ENCODE measurements around the gene LSM14B. TPM values are rescaled to one million over a fixed set of nuclear protein-coding genes. Genes with fewer than 3 reads are reported as not detected.

LSM14B gene
- total RNA-seq, 1 experiment from 2014 or later: 73.5 TPM

DNA sequence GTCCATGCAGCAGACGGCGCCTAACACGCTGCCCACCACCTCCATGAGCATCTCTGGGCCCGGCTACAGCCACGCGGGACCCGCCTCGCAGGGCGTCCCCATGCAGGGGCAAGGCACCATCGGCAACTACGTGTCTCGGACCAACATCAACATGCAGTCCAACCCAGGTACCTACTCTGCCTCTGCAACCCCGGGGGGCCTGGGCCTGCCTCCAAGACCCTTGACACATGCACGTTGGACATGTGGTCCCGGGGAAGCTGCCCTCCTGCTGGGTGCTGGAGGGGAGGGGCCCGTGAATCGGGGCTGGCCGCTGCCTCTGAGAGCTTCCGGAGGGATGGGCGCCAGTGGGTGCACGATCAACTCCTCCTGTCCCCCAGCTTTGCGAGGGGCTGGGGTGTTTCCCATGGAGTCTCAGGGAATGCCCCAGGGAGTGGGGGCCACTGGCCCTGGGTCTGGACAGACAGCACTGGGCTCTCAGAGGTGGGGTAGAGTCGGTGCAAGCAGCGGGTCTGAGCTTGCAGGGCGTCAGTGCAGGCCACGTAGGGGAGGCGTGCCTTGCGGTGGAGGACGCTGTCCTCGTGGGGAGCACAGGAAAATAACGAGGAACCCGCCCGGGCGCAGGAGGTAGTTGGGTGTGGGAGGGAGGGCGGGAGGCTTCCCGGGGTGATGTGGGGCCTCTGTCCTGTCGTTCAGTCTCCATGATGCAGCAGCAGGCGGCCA is 40.6 kb downstream of the LSM14B start (continued):
- TF ChIP-seq ZNF671 (CRISPR knock-in tag; IDR thresholded peaks at IDR 0.05): no peak

DNA sequence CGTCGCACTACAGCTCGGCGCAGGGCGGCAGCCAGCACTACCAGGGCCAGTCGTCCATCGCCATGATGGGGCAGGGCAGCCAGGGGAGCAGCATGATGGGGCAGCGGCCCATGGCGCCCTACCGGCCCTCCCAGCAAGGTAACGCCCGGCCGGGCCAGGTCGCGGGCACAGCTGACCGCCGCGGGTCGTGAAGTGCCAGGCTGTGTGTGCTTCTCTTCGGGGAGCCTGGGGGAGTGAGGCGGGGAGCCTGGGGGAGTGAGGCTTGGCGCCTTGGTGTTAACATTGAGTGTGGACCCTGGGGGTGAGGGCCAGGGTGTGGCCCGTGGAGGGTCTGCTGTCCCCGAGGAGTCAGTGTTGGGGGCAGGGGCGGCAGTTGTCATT is 41.2 kb downstream of the LSM14B start:
- Mint-ChIP-seq H3K27me3 (ENCODE audit: low read depth) (no peaks in the 10 kb centered on the region), H3K4me3 (no peak overlapping the region), H3K4me1 (no peaks in the 10 kb centered on the region), H3K9me3 (no peaks in the 10 kb centered on the region), H3K27ac (no peak overlapping the region), H3K36me3 (peaks cover 33% of the 10 kb centered on the region)
- TF ChIP-seq, protein P1, sequence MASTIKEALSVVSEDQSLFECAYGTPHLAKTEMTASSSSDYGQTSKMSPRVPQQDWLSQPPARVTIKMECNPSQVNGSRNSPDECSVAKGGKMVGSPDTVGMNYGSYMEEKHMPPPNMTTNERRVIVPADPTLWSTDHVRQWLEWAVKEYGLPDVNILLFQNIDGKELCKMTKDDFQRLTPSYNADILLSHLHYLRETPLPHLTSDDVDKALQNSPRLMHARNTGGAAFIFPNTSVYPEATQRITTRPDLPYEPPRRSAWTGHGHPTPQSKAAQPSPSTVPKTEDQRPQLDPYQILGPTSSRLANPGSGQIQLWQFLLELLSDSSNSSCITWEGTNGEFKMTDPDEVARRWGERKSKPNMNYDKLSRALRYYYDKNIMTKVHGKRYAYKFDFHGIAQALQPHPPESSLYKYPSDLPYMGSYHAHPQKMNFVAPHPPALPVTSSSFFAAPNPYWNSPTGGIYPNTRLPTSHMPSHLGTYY (CRISPR knock-in tag; IDR thresholded peaks at IDR 0.05): no peak
- TF ChIP-seq, protein P2, sequence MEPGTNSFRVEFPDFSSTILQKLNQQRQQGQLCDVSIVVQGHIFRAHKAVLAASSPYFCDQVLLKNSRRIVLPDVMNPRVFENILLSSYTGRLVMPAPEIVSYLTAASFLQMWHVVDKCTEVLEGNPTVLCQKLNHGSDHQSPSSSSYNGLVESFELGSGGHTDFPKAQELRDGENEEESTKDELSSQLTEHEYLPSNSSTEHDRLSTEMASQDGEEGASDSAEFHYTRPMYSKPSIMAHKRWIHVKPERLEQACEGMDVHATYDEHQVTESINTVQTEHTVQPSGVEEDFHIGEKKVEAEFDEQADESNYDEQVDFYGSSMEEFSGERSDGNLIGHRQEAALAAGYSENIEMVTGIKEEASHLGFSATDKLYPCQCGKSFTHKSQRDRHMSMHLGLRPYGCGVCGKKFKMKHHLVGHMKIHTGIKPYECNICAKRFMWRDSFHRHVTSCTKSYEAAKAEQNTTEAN (CRISPR knock-in tag; IDR thresholded peaks at IDR 0.05): no peak
- TF ChIP-seq NFATC4 (CRISPR knock-in tag; IDR thresholded peaks at IDR 0.05) (no peak), ZNF263 (CRISPR knock-in tag; IDR thresholded peaks at IDR 0.05; ENCODE audit: low read depth) (no peak), NR2C2 (CRISPR knock-in tag; IDR thresholded peaks at IDR 0.05) (no peak), ESRRA (CRISPR knock-in tag; IDR thresholded peaks at IDR 0.05; ENCODE audit: borderline replicate concordance) (no peak)
- TF ChIP-seq, protein P3, sequence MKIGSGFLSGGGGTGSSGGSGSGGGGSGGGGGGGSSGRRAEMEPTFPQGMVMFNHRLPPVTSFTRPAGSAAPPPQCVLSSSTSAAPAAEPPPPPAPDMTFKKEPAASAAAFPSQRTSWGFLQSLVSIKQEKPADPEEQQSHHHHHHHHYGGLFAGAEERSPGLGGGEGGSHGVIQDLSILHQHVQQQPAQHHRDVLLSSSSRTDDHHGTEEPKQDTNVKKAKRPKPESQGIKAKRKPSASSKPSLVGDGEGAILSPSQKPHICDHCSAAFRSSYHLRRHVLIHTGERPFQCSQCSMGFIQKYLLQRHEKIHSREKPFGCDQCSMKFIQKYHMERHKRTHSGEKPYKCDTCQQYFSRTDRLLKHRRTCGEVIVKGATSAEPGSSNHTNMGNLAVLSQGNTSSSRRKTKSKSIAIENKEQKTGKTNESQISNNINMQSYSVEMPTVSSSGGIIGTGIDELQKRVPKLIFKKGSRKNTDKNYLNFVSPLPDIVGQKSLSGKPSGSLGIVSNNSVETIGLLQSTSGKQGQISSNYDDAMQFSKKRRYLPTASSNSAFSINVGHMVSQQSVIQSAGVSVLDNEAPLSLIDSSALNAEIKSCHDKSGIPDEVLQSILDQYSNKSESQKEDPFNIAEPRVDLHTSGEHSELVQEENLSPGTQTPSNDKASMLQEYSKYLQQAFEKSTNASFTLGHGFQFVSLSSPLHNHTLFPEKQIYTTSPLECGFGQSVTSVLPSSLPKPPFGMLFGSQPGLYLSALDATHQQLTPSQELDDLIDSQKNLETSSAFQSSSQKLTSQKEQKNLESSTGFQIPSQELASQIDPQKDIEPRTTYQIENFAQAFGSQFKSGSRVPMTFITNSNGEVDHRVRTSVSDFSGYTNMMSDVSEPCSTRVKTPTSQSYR (CRISPR knock-in tag; IDR thresholded peaks at IDR 0.05): no peak
- TF ChIP-seq, protein P4, sequence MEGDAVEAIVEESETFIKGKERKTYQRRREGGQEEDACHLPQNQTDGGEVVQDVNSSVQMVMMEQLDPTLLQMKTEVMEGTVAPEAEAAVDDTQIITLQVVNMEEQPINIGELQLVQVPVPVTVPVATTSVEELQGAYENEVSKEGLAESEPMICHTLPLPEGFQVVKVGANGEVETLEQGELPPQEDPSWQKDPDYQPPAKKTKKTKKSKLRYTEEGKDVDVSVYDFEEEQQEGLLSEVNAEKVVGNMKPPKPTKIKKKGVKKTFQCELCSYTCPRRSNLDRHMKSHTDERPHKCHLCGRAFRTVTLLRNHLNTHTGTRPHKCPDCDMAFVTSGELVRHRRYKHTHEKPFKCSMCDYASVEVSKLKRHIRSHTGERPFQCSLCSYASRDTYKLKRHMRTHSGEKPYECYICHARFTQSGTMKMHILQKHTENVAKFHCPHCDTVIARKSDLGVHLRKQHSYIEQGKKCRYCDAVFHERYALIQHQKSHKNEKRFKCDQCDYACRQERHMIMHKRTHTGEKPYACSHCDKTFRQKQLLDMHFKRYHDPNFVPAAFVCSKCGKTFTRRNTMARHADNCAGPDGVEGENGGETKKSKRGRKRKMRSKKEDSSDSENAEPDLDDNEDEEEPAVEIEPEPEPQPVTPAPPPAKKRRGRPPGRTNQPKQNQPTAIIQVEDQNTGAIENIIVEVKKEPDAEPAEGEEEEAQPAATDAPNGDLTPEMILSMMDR (IDR thresholded peaks at IDR 0.05): no peak
- TF ChIP-seq, protein P5, sequence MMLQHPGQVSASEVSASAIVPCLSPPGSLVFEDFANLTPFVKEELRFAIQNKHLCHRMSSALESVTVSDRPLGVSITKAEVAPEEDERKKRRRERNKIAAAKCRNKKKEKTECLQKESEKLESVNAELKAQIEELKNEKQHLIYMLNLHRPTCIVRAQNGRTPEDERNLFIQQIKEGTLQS (CRISPR knock-in tag; conservative IDR thresholded peaks at IDR 0.05): no peak
- CTCF ChIA-PET: no interaction called here
- POLR2A ChIA-PET: no interaction called here
- ATAC-seq (no peak), DNase-seq (ENCODE audit: low spot score) (no peak)

DNA sequence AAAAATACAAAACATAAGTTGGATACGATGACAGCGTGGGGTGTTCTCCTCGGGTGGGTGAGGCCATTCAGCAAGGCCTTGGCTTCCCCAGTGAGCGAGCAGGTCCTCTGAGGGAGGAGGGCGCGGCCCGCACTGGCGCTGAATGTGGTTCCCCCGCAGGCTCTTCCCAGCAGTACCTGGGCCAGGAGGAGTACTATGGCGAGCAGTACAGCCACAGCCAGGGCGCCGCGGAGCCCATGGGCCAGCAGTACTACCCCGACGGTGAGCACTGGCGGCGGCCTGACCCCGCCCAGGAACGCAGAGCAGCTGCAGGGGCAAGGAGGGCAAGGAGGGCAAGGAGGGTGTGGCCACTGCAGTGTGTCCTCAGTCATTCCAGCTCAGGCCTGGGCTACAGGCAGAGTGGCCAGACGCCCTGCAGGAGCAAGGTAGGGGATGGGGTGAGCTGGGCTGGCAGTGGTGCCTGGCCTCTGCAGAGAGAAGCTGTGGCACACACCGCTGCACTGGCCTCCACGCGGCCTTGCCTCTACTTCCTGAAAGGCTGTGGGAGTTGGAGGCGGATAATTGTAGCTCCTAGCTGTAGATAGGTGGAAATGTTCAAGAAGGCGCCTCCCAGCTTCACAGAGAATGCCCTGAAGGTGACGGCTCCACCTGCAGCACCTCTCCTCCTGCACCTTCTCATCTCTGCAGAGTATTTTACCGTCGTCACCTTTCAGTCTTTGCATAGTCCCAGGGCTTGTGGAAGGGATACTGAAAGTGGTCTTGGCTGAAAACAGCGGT is 41.9 kb downstream of the LSM14B start:
- Mint-ChIP-seq H3K4me3 (no peak overlapping the region), H3K36me3 (peaks cover 35% of the 10 kb centered on the region), H3K27me3 (ENCODE audit: low read depth) (no peaks in the 10 kb centered on the region), H3K27ac (no peak overlapping the region), H3K9me3 (no peaks in the 10 kb centered on the region), H3K4me1 (no peaks in the 10 kb centered on the region)
- POLR2A ChIA-PET: no interaction called here
- ATAC-seq (no peak), DNase-seq (ENCODE audit: low spot score) (no peak)
- CTCF ChIA-PET: interaction anchor here (1.1 kb wide), 1 partner anchor 8 kb away, joined by 3 read pairs; no protein-coding TSS in a partner anchor
- TF ChIP-seq ZNF423 (CRISPR knock-in tag; IDR thresholded peaks at IDR 0.05) (no peak), NR2C2 (CRISPR knock-in tag; IDR thresholded peaks at IDR 0.05) (no peak), NFATC4 (CRISPR knock-in tag; IDR thresholded peaks at IDR 0.05) (no peak), OVOL2 (CRISPR knock-in tag; IDR thresholded peaks at IDR 0.05; ENCODE audit: borderline replicate concordance) (no peak), CREB1 (CRISPR knock-in tag; IDR thresholded peaks at IDR 0.05) (no peak), TEAD4 (CRISPR knock-in tag; IDR thresholded peaks at IDR 0.05) (no peak)
- TF ChIP-seq, protein P6, sequence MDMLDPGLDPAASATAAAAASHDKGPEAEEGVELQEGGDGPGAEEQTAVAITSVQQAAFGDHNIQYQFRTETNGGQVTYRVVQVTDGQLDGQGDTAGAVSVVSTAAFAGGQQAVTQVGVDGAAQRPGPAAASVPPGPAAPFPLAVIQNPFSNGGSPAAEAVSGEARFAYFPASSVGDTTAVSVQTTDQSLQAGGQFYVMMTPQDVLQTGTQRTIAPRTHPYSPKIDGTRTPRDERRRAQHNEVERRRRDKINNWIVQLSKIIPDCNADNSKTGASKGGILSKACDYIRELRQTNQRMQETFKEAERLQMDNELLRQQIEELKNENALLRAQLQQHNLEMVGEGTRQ (CRISPR knock-in tag; IDR thresholded peaks at IDR 0.05): no peak
- TF ChIP-seq, protein P7, sequence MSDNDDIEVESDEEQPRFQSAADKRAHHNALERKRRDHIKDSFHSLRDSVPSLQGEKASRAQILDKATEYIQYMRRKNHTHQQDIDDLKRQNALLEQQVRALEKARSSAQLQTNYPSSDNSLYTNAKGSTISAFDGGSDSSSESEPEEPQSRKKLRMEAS (CRISPR knock-in tag; IDR thresholded peaks at IDR 0.05): no peak
- TF ChIP-seq, protein P3 (CRISPR knock-in tag; IDR thresholded peaks at IDR 0.05): no peak
- TF ChIP-seq, protein P8, sequence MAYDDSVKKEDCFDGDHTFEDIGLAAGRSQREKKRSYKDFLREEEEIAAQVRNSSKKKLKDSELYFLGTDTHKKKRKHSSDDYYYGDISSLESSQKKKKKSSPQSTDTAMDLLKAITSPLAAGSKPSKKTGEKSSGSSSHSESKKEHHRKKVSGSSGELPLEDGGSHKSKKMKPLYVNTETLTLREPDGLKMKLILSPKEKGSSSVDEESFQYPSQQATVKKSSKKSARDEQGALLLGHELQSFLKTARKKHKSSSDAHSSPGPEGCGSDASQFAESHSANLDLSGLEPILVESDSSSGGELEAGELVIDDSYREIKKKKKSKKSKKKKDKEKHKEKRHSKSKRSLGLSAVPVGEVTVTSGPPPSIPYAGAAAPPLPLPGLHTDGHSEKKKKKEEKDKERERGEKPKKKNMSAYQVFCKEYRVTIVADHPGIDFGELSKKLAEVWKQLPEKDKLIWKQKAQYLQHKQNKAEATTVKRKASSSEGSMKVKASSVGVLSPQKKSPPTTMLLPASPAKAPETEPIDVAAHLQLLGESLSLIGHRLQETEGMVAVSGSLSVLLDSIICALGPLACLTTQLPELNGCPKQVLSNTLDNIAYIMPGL (CRISPR knock-in tag; IDR thresholded peaks at IDR 0.05): no peak
